ENCODE results near the gene RYR2.
"Not testable (repeated sequence)": the region's sequence is repeated elsewhere in the genome, so short reads cannot be mapped to it uniquely, and the experiment has no call there.

The RYR2 gene

DNA sequence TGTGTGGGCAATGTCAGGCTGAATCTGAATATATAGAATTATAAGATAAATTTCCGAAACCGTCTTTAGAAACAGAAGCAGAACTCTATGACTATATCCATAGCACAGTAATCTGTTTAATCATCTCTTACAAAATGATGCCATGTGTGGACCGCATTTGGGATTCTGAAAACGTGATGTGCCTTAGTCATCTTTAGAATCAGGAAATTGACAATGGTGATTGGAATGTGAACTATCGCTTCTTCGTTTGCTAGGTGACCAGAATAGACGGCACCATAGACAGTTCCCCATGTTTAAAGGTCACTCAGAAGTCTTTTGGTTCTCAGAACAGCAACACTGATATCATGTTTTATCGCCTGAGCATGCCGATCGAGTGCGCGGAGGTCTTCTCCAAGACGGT is 548.4 kb downstream of the RYR2 start:
- DNase-seq (ENCODE audit: low read depth in 2 of 2): no peak
- H3K4me3 ChIP-seq (replicated peaks in 1 of 2; ENCODE audit: low read depth in 2 of 2, low read length in 2 of 2): no peak overlapping the region
- TF ChIP-seq, protein P1, sequence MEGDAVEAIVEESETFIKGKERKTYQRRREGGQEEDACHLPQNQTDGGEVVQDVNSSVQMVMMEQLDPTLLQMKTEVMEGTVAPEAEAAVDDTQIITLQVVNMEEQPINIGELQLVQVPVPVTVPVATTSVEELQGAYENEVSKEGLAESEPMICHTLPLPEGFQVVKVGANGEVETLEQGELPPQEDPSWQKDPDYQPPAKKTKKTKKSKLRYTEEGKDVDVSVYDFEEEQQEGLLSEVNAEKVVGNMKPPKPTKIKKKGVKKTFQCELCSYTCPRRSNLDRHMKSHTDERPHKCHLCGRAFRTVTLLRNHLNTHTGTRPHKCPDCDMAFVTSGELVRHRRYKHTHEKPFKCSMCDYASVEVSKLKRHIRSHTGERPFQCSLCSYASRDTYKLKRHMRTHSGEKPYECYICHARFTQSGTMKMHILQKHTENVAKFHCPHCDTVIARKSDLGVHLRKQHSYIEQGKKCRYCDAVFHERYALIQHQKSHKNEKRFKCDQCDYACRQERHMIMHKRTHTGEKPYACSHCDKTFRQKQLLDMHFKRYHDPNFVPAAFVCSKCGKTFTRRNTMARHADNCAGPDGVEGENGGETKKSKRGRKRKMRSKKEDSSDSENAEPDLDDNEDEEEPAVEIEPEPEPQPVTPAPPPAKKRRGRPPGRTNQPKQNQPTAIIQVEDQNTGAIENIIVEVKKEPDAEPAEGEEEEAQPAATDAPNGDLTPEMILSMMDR (IDR thresholded peaks at IDR 0.05; ENCODE audit: low read depth, low read length): no peak

DNA sequence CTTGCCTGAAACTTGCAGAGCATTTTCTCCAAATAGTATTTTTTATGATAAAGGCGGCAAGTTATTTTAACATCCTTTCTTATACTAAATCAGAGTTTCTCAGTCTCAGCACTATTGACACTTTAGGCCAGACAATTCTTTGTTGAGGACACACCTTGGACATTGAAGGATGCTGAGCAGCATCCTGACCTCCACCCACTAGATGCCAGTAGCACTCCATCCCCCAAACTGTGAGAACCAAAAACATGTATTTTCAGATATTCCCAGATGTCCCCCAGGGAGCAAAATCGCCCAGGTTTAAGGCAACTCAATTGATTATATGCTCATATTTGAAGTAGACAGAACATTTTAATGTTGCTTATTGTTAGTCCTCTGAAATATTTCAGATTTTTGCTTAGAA is 549.4 kb downstream of the RYR2 start:
- H3K4me3 ChIP-seq (replicated peaks in 1 of 2; ENCODE audit: low read depth in 2 of 2, low read length in 2 of 2): no peak overlapping the region
- TF ChIP-seq, protein P1 (IDR thresholded peaks at IDR 0.05; ENCODE audit: low read depth, low read length): no peak
- no peak for DNase-seq (ENCODE audit: low read depth in 2 of 2)

GRCh38 chr1:237603036-237603568 is 561.1 kb downstream of the RYR2 start:
- peak in 1 of 2 donors; percentile 11 for DNase-seq (ENCODE audit: low read depth in 2 of 2)

DNA sequence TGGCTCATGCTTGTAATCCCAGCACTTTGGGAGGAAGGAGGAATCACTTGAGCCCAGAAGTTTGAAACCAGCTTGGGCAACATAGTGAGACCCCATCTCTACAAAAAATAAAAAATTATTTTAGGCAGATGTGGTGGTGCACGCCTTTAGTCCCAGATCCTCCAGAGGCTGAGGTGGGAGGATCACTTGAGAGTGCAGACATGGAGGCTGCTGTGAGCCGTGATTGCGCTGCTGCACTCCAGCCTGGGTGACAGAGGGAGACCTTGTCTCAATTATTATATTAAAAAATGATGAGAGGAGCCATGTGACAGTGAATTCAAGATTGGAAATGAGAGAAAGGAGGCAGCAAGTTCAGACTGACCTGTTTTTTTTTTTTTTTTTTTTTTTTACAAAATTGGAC is 566.4 kb downstream of the RYR2 start:
- no peak for DNase-seq (ENCODE audit: low read depth in 2 of 2)
- H3K4me3 ChIP-seq (replicated peaks in 1 of 2; ENCODE audit: low read depth in 2 of 2, low read length in 2 of 2): no peak overlapping the region
- TF ChIP-seq, protein P1 (IDR thresholded peaks at IDR 0.05; ENCODE audit: low read depth, low read length): no peak

More at GRCh38 chr1:237603036-237603568, 561.1 kb downstream of the RYR2 start:
- not testable (repeated sequence) for H3K4me3 ChIP-seq (replicated peaks in 1 of 2; ENCODE audit: low read depth in 2 of 2, low read length in 2 of 2)

- no peak overlapping the region for H3K4me3 ChIP-seq (replicated peaks in 1 of 2; ENCODE audit: low read depth in 2 of 2, low read length in 2 of 2)
- no peak for DNase-seq (ENCODE audit: low read depth in 2 of 2)
- TF ChIP-seq, protein P1 (IDR thresholded peaks at IDR 0.05; ENCODE audit: low read depth, low read length): no peak
Observed at GRCh38 chr1:237610157-237610556, 568.2 kb downstream of the RYR2 start.

GRCh38 chr1:237613984-237614383 is 572.0 kb downstream of the RYR2 start:
- TF ChIP-seq, protein P1 (IDR thresholded peaks at IDR 0.05; ENCODE audit: low read depth, low read length): no peak
- H3K4me3 ChIP-seq (replicated peaks in 1 of 2; ENCODE audit: low read depth in 2 of 2, low read length in 2 of 2): no peak overlapping the region
- no peak for DNase-seq (ENCODE audit: low read depth in 2 of 2)

DNA sequence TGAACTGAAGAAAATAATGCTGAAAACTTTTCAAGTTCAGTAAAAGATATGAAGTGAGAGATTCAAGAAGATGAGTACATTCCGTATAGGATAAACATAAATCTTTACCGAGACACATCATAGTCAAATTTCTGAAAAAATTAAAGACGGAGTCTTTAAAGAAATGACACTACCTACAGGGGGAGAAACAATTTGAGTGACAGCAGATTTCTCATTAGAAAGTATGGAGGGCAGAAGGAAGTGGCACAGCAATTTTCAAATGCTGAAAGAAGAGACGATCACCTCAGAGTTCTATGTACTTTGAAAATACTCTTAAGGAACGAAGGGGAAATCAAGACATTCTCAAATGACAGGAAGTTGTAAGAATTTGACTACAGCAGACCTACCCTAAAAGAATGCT is 577.6 kb downstream of the RYR2 start:
- no peak for DNase-seq (ENCODE audit: low read depth in 2 of 2)
- no peak overlapping the region for H3K4me3 ChIP-seq (replicated peaks in 1 of 2; ENCODE audit: low read depth in 2 of 2, low read length in 2 of 2)
- TF ChIP-seq, protein P1 (IDR thresholded peaks at IDR 0.05; ENCODE audit: low read depth, low read length): no peak

Measured in cardiac fibroblast (primary cell).